HUDEP-2 (cell line): ENCODE measurements around the gene ATP8B4.

Experiments
- DNase-seq, 76 experiments: peaks; one replicate each; lab custom pipeline; 2025; ENCODE audit not compliant: unreplicated experiment in 76 of 76; lab: John Stamatoyannopoulos, UW

ATP8B4 gene

GRCh38 chr15:50065279-50065678 lies 53.8 kb downstream of the ATP8B4 start:
- no peak for DNase-seq

- no peak for DNase-seq
Measured at GRCh38 chr15:50064673-50065072, 54.4 kb downstream of the ATP8B4 start.

- DNase-seq: no peak
Measured at GRCh38 chr15:50063226-50063625, 55.8 kb downstream of the ATP8B4 start.

GRCh38 chr15:50061503-50061902 lies 57.5 kb downstream of the ATP8B4 start:
- no peak for DNase-seq

GRCh38 chr15:50059883-50060282 lies 59.1 kb downstream of the ATP8B4 start:
- DNase-seq: no peak

- DNase-seq: no peak
Measured at GRCh38 chr15:50059203-50059772, 59.7 kb downstream of the ATP8B4 start.

GRCh38 chr15:50057905-50058639 lies 61.0 kb downstream of the ATP8B4 start:
- no peak for DNase-seq

- no peak for DNase-seq
Measured at GRCh38 chr15:50057196-50057595, 61.8 kb downstream of the ATP8B4 start.

GRCh38 chr15:50055750-50056157 lies 63.3 kb downstream of the ATP8B4 start:
- DNase-seq: peak in 18 of 76 experiments; percentile 2 to 38 (median 15)

GRCh38 chr15:50055332-50055731 lies 63.7 kb downstream of the ATP8B4 start:
- no peak for DNase-seq

- DNase-seq: no peak
Measured at GRCh38 chr15:50053055-50053856, 65.8 kb downstream of the ATP8B4 start.

GRCh38 chr15:50051811-50052419 lies 67.1 kb downstream of the ATP8B4 start:
- peak in 14 of 76 experiments; percentile 4 to 40 (median 10) for DNase-seq

GRCh38 chr15:50050986-50051743 lies 67.9 kb downstream of the ATP8B4 start:
- no peak for DNase-seq

GRCh38 chr15:50049871-50050270 lies 69.2 kb downstream of the ATP8B4 start:
- DNase-seq: no peak

GRCh38 chr15:50046867-50047266 lies 72.2 kb downstream of the ATP8B4 start:
- no peak for DNase-seq

GRCh38 chr15:50046159-50046558 lies 72.9 kb downstream of the ATP8B4 start:
- no peak for DNase-seq

- no peak for DNase-seq
Measured at GRCh38 chr15:50044904-50045303, 74.1 kb downstream of the ATP8B4 start.

- DNase-seq: no peak
Measured at GRCh38 chr15:50044406-50044805, 74.6 kb downstream of the ATP8B4 start.

- no peak for DNase-seq
Measured at GRCh38 chr15:50042775-50043174, 76.3 kb downstream of the ATP8B4 start.

- no peak for DNase-seq
Measured at GRCh38 chr15:50030456-50030855, 88.6 kb downstream of the ATP8B4 start.
